Naive thymus-derived CD4-positive, alpha-beta T cell (primary cell): ENCODE results near the gene TMPRSS6. TPM values are rescaled to one million over a fixed set of nuclear protein-coding genes. Genes with fewer than 3 reads are reported as not detected.

Experiments used
- ATAC-seq: fragments of 150-1000 bp; cut with Tn5 transposase; 2 replicates; pipeline ENCODE4 v1.10.0; 2021; ENCODE audit warnings: mild to moderate bottlenecking, moderate library complexity
- CTCF ChIA-PET: fragments of 350-600 bp; sonication (Branson Sonifier 250); formaldehyde crosslinking; loops from one replicate; lab custom pipeline; 2021; ENCODE audit warnings: antibody characterized with exemption; lab: Charles Lee
- POLR2A ChIA-PET: fragments of 350-600 bp; sonication (Branson Sonifier 250); formaldehyde crosslinking; loops from one replicate; lab custom pipeline; 2021; ENCODE audit warnings: antibody characterized with exemption, inconsistent platforms; lab: Charles Lee
- DNase-seq, 9 donors: peaks; one replicate each; pipeline versions ENCODE4 v3.0.0 to v3.0.0-alpha.2; 2020 to 2022; ENCODE audit warnings: mixed read lengths in 1 of 9
- H3K27ac ChIP-seq: one replicate; pipeline ENCODE4 v1.7.0; 2013; ENCODE audit warnings: mild to moderate bottlenecking, low read depth, low read length, moderate library complexity
- H3K27me3 ChIP-seq, 2 donors: one replicate each; pipeline ENCODE4 v1.7.0; 2013; ENCODE audit warnings: low read length in 2 of 2, mild to moderate bottlenecking in 2 of 2, moderate library complexity in 2 of 2; ENCODE audit not compliant: control insufficient read depth in 2 of 2, insufficient read depth in 2 of 2
- H3K36me3 ChIP-seq, 3 experiments: 1 replicate in 2 of 3; 2 replicates in 1 of 3; pipeline ENCODE4 v1.7.0; 2013; ENCODE audit warnings: low read length in 3 of 3, mild to moderate bottlenecking in 3 of 3, moderate library complexity in 1 of 3; ENCODE audit not compliant: insufficient read depth in 3 of 3, control insufficient read depth in 2 of 3
- H3K4me1 ChIP-seq, 2 donors: one replicate each; pipeline ENCODE4 v1.7.0; 2013; ENCODE audit warnings: low read length in 2 of 2, mild to moderate bottlenecking in 2 of 2, moderate library complexity in 1 of 2; ENCODE audit not compliant: control insufficient read depth in 2 of 2, insufficient read depth in 2 of 2
- H3K4me3 ChIP-seq: 2 replicates; pipeline ENCODE4 v1.7.0; 2013; ENCODE audit warnings: mild to moderate bottlenecking, low read length
- H3K9me3 ChIP-seq, 3 experiments: 1 replicate in 2 of 3; 2 replicates in 1 of 3; pipeline ENCODE4 v1.7.0; 2013; ENCODE audit warnings: low read length in 3 of 3; ENCODE audit not compliant: control insufficient read depth in 2 of 3
- H3K27ac Mint-ChIP-seq, 9 donors: one replicate each; pipeline ENCODE4 v1.8.0; 2020 to 2022; ENCODE audit warnings: mixed read lengths in 9 of 9, mild to moderate bottlenecking in 8 of 9, moderate library complexity in 5 of 9, inconsistent platforms in 2 of 9
- H3K27me3 Mint-ChIP-seq, 5 donors: one replicate each; pipeline ENCODE4 v1.8.0; 2021 to 2022; ENCODE audit warnings: mixed read lengths in 5 of 5, mild to moderate bottlenecking in 1 of 5
- H3K36me3 Mint-ChIP-seq, 5 donors: one replicate each; pipeline ENCODE4 v1.8.0; 2020 to 2022; ENCODE audit warnings: mixed read lengths in 5 of 5, mild to moderate bottlenecking in 3 of 5, inconsistent platforms in 1 of 5
- H3K4me1 Mint-ChIP-seq, 7 donors: one replicate each; pipeline ENCODE4 v1.8.0; 2020 to 2022; ENCODE audit warnings: mixed read lengths in 7 of 7, mild to moderate bottlenecking in 3 of 7, inconsistent platforms in 1 of 7
- H3K4me3 Mint-ChIP-seq, 10 donors: one replicate each; pipeline ENCODE4 v1.8.0; 2020 to 2022; ENCODE audit warnings: mild to moderate bottlenecking in 10 of 10, mixed read lengths in 10 of 10, moderate library complexity in 6 of 10, inconsistent platforms in 2 of 10
- H3K9me3 Mint-ChIP-seq, 11 donors: one replicate each; pipeline ENCODE4 v1.8.0; 2020 to 2022; ENCODE audit warnings: mixed read lengths in 11 of 11, mild to moderate bottlenecking in 4 of 11, inconsistent platforms in 1 of 11, moderate library complexity in 1 of 11
- intact Hi-C, 2 donors: fragments of 100-400 bp; cut with micrococcal nuclease; formaldehyde crosslinking; loops; one replicate each; pipeline ENCODE4 v1.15.1; 2023
- polyA plus RNA-seq, 2 donors: library from polyadenylated mRNA; unstranded; fragments of 300-500 nt; fragmentation: Illumina TruSeq; gene quantifications; one replicate each; pipeline ENCODE4 v1.2.3, GENCODE V29; 2021
- total RNA-seq, 6 experiments: library from RNA in 5 of 6; stranded (reverse) in 5 of 6; gene quantifications; 1 replicate in 5 of 6; 2 replicates in 1 of 6; pipeline ENCODE4 v1.2.3 and lab custom pipeline; 2021 to 2026

The TMPRSS6 gene
- total and polyA plus RNA-seq, 7 experiments from 2014 or later: 0.22 to 3.2 (median 0.32) TPM; not detected in 2

DNA sequence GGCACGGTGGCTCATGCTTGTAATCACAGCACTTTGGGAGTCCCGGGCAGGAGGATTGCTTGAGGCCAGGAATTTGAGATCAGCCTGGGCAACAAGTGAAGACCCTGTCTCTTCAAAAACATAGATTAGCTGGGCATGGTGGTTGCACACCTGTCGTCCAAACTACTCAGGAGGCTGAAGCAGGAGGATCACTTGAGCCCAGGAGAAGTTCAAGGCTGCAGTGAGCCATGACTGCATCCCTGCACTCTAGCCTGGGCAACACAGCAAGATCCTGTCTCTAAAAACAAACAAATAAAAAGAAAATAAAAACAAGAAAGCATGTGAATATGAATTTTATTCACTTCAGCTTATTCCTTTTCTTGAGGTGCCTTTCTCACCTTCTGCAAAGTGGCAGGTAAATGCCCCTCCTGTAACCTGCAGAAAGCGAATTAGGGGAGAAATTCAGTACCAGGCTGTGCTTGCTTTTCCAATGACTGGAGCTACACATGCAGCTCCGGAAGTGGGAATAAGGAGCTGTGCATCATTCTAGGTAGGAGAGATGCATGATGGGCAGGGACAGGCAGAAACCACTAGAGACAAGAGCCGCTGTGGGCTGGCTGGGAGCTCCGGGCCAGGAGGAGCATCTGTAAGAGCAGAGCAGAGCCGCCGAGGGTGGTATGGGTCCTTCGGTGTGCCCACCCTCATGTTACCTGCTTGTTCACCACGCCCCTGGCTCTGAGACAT is 72.7 kb downstream of the TMPRSS6 start:
- Mint-ChIP-seq H3K4me3 (no peak overlapping the region), H3K27ac (no peak overlapping the region), H3K9me3 (no peaks in the 10 kb centered on the region), H3K4me1 (peaks cover 0 to 10% (median 0%) of the 10 kb centered on the region in 7 donors), H3K36me3 (no peaks in the 10 kb centered on the region), H3K27me3 (peaks cover 7 to 24% (median 17%) of the 10 kb centered on the region in 5 donors)
- H3K36me3 ChIP-seq: no peaks in the 10 kb centered on the region
- H3K4me1 ChIP-seq: no peaks in the 10 kb centered on the region
- ChIA-PET CTCF (no interaction called here), POLR2A (no interaction called here)
- intact Hi-C loops: no loop called here
- H3K27me3 ChIP-seq: no peaks in the 10 kb centered on the region
- no peaks in the 10 kb centered on the region for H3K9me3 ChIP-seq
- ATAC-seq: no peak
- no peak overlapping the region for H3K27ac ChIP-seq
- DNase-seq: no peak
- H3K4me3 ChIP-seq: no peak overlapping the region

DNA sequence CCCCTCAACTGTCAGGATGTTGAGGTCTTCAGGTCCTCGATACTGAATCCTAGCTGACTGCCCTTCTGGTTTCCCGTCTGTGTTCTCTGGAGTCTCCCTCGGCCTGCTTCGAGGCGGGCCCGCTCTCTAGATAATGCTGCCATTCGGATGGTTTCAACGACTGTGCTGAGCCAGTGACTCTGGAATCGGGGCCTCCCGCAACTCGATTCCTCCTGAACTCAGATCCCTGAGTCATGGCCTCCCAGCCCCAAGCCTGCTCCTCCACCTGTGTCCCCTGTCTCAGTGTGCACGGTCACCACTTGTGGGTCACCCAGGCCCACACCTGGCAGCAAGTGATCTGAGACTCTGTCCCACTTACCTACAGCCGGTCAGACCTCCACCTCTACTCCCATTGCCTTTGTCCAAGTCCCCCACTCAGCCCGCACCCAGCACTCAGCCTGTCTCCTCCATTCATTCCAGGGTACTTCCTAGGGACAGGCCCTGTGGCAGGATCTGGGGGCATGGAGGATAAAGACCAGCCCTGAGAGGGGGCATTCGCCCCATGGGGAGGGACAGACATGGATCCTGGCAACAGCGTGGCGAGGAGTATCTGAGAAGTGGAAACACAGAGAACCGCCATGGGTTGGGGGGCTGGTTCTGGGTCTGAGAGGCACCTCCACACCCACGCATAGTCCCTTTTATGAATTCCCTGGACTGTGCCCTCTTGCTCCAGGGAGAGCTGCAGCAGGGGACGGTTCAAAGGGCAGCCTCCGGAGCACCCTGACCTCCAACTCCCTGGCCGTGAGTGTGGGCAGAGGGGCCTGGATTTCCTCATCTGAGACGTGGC is 75.7 kb downstream of the TMPRSS6 start:
- Histone ChIP-seq H3K4me3 (no peak overlapping the region), H3K36me3 (no peaks in the 10 kb centered on the region), H3K27me3 (no peaks in the 10 kb centered on the region), H3K27ac (no peak overlapping the region), H3K9me3 (no peaks in the 10 kb centered on the region), H3K4me1 (no peaks in the 10 kb centered on the region)
- H3K4me3 Mint-ChIP-seq: no peak overlapping the region
- no peaks in the 10 kb centered on the region for H3K9me3 Mint-ChIP-seq
- CTCF ChIA-PET: no interaction called here
- H3K4me1 Mint-ChIP-seq: peaks cover 0 to 1% (median 0%) of the 10 kb centered on the region in 7 donors
- intact Hi-C loops: no loop called here
- ATAC-seq: no peak
- H3K36me3 Mint-ChIP-seq: no peaks in the 10 kb centered on the region
- POLR2A ChIA-PET: no interaction called here
- no peak for DNase-seq
- no peak overlapping the region for H3K27ac Mint-ChIP-seq
- H3K27me3 Mint-ChIP-seq: peaks cover 7 to 19% (median 14%) of the 10 kb centered on the region in 5 donors

DNA sequence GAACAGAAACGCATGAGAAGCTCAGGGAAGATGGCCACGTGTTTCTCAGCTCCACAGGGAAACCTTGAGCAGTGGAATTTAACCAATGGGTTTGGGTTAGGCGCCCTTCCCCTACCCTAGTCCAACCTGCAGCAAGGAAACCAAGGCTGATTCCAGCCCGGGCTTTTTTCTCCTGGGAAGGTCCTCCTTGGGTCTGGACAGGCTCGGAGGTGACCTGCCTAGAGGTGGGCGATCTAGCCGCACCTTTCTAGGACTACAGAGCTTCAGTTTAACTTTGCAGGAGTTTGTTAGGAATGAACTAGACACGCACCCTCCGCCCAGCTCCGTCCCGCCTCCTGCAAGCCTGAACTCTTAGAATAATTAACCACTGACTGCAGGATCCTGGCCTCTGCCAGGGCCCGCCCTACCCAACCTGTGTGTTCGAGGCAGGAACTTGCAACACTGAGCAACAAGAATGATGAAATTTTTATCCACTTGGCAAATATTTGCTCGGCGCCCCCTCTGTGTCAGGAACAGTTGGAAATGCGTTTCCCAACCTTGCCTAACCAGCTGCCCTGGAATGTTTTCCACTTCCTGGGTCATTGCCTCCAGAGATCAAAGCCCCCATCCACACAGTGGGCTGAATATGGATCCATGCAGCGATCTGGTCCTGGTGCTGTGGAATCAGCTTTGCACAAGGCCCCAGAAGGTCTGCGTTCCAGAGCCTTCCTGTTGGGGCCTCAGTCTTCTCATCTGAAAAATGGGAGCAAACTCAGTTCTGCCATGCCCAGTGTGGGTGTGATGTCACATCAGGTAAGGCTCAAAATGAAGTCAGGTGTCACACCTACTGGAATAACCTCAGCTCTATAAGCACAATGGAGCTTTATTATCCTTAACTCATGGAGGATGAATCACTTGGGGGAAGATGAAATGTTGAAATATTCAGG is 76.7 kb downstream of the TMPRSS6 start:
- Histone ChIP-seq H3K4me3 (no peak overlapping the region), H3K36me3 (no peaks in the 10 kb centered on the region), H3K9me3 (no peaks in the 10 kb centered on the region), H3K27me3 (no peaks in the 10 kb centered on the region), H3K4me1 (no peaks in the 10 kb centered on the region), H3K27ac (no peak overlapping the region)
- ChIA-PET CTCF (interaction anchor here (0.8 kb wide), 1 partner anchor 10 kb away, joined by 3 read pairs; no protein-coding TSS in a partner anchor), POLR2A (no interaction called here)
- Mint-ChIP-seq H3K4me3 (no peak overlapping the region), H3K9me3 (no peaks in the 10 kb centered on the region), H3K27me3 (peaks cover 7 to 19% (median 14%) of the 10 kb centered on the region in 5 donors), H3K27ac (no peak overlapping the region), H3K36me3 (no peaks in the 10 kb centered on the region), H3K4me1 (peaks cover 0 to 1% (median 0%) of the 10 kb centered on the region in 7 donors)
- no peak for DNase-seq
- intact Hi-C loops: no loop called here
- no peak for ATAC-seq

DNA sequence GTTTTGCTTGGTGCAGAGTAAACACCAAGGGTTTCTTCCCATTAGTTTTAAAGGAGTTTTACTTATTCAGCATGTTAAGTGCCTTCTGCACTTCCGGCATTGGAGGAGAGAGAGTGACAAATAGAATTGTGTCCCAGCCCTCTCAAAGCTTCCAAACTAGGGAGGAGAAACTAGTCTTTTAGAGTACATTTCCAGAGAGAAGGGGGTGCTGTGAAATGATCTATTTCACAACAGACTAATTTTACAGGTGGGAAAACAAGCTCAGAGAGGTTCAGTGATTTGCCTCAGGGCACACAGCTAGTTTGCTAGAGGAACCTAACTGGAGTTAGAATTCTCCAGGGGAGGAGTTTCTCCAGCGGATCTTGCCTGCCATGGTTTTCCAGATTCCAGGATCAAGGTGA is 77.4 kb downstream of the TMPRSS6 start:
- Histone ChIP-seq H3K36me3 (no peaks in the 10 kb centered on the region), H3K4me3 (no peak overlapping the region), H3K27me3 (no peaks in the 10 kb centered on the region), H3K27ac (no peak overlapping the region), H3K9me3 (no peaks in the 10 kb centered on the region), H3K4me1 (no peaks in the 10 kb centered on the region)
- ChIA-PET POLR2A (no interaction called here), CTCF (no interaction called here)
- H3K9me3 Mint-ChIP-seq: no peaks in the 10 kb centered on the region
- H3K27me3 Mint-ChIP-seq: peaks cover 2 to 15% (median 12%) of the 10 kb centered on the region in 5 donors
- no peak overlapping the region for H3K4me3 Mint-ChIP-seq
- H3K4me1 Mint-ChIP-seq: no peaks in the 10 kb centered on the region
- no peak for DNase-seq
- H3K27ac Mint-ChIP-seq: no peak overlapping the region
- intact Hi-C loops: no loop called here
- no peaks in the 10 kb centered on the region for H3K36me3 Mint-ChIP-seq
- ATAC-seq: no peak

DNA sequence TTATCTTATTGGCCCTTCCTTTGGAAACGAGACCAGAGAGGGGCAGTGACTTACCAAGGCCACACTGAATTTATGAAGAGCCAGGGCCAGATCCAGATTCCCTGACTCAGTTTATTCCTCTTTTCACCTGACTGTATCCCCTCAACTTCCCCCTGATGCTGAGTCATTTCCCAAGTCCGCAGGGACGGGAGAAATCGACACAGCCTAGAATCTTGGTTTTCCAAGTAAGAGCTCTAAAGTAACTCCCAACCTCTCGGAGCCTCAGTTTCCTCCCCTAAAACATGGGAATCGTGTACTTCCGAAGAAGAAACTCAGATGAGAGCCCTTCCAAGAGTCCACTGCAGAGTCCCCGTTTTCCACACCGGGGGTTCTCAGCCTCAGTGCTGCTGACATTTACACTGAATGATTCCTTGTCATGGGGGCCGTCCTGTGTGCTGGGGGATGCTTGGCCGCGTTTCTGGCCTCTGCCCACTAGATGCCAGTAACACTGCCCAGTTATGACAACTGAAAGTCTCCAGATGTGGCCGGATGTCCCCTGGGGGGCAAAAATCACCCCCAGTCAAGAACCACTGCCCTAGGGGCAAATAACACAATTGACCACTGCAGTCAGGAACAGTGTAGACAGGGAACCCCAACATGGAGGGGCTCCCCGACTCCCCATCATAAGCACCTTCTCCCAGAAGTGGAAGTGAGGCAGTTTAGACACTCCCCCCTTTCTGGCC is 78.8 kb downstream of the TMPRSS6 start:
- Mint-ChIP-seq H3K27ac (no peak overlapping the region), H3K9me3 (no peaks in the 10 kb centered on the region), H3K4me3 (no peak overlapping the region), H3K4me1 (no peaks in the 10 kb centered on the region), H3K36me3 (no peaks in the 10 kb centered on the region), H3K27me3 (peaks cover 0 to 12% (median 9%) of the 10 kb centered on the region in 5 donors)
- H3K4me3 ChIP-seq: no peak overlapping the region
- no peaks in the 10 kb centered on the region for H3K4me1 ChIP-seq
- no peak overlapping the region for H3K27ac ChIP-seq
- no peaks in the 10 kb centered on the region for H3K27me3 ChIP-seq
- no peak for ATAC-seq
- CTCF ChIA-PET: no interaction called here
- no peak for DNase-seq
- POLR2A ChIA-PET: interaction anchor here (0.7 kb wide), 1 partner anchor 170 kb away, joined by 3 read pairs; no protein-coding TSS in a partner anchor
- intact Hi-C loops: no loop called here
- H3K36me3 ChIP-seq: no peaks in the 10 kb centered on the region
- H3K9me3 ChIP-seq: no peaks in the 10 kb centered on the region
